HepG2 (cell line): ENCODE results near the gene ZNF792. TPM values are rescaled to one million over a fixed set of nuclear protein-coding genes. Genes with fewer than 3 reads are reported as not detected.
"Not testable (repeated sequence)": the region's sequence is repeated elsewhere in the genome, so short reads cannot be mapped to it uniquely, and the experiment has no call there.

Source experiments
- ATAC-seq: fragments of 200-7000 bp; cut with Tn5 transposase; 3 replicates; pipeline ENCODE4 v1.9.1; 2020; ENCODE audit warnings: mild to moderate bottlenecking, moderate library complexity
- BruUV-seq: library from RNA; stranded (reverse); fragments of 400-500 nt; replicated peaks from 2 replicates; lab custom pipeline; 2021; lab: Mats Ljungman, UMichigan
- CTCF ChIA-PET: fragments of 300-600 bp; formaldehyde crosslinking; extraction: SDS; loops from one replicate; lab custom pipeline; 2021; ENCODE audit warnings: low total read pairs, inconsistent platforms, low intra/inter-chr PET ratio; lab: Yijun Ruan, JAX
- POLR2A ChIA-PET: fragments of 350-600 bp; sonication (Branson Sonifier 250); formaldehyde crosslinking; loops from one replicate; lab custom pipeline; 2020; ENCODE audit warnings: antibody characterized with exemption, inconsistent platforms; lab: Yijun Ruan, JAX
- DNase-seq: peaks from one replicate; pipeline ENCODE4 v3.0.0-alpha.2; 2015; ENCODE audit warnings: low spot score
- FAIRE-seq: peaks from 3 replicates; lab custom pipeline; 2011; peaks lifted over from hg19 to GRCh38; lab: Jason Lieb, UNC
- H2AFZ ChIP-seq: one replicate; pipeline ENCODE4 v1.6.1; 2011; ENCODE audit warnings: low read length, inconsistent platforms
- H3K27ac ChIP-seq: fragments of 300-600 bp; 3 replicates; pipeline ENCODE4 v1.8.0; 2011; ENCODE audit warnings: mixed run types, mild to moderate bottlenecking, mixed read lengths, low read length, inconsistent platforms; ENCODE audit not compliant: insufficient read depth; ENCODE audit errors: extremely low read length
- H3K27me3 ChIP-seq, 2 experiments: fragments of 200-600 bp in 1 of 2; 2 replicates in 1 of 2; 3 replicates in 1 of 2; pipeline versions ENCODE4 v1.6.0 to v1.8.0; 2011; ENCODE audit warnings: low read length in 2 of 2, mild to moderate bottlenecking in 2 of 2, moderate library complexity in 2 of 2, inconsistent platforms in 1 of 2; ENCODE audit not compliant: insufficient read depth in 2 of 2, control insufficient read depth in 1 of 2
- H3K36me3 ChIP-seq, 2 experiments: fragments of 200-600 bp in 1 of 2; replicated peaks in 1 of 2; 2 replicates in 1 of 2; 3 replicates in 1 of 2; pipeline versions ENCODE4 v1.5.1 to v1.8.0; 2011; ENCODE audit warnings: low read length in 2 of 2, inconsistent platforms in 1 of 2; ENCODE audit not compliant: insufficient read depth in 2 of 2, control insufficient read depth in 1 of 2
- H3K4me1 ChIP-seq: 2 replicates; pipeline ENCODE4 v1.5.1; 2012; ENCODE audit warnings: low read length, inconsistent platforms; ENCODE audit not compliant: insufficient read depth
- H3K4me2 ChIP-seq: 2 replicates; pipeline ENCODE4 v1.6.0; 2011; ENCODE audit warnings: low read depth, low read length, inconsistent platforms
- H3K4me3 ChIP-seq, 3 experiments: fragments of 200-600 bp in 1 of 3; sonication (generic), shearing (Covaris generic) in 1 of 3; replicated peaks in 1 of 3; 2 replicates each; pipeline ENCODE4 v1.5.1; 2011 to 2016; ENCODE audit warnings: low read length in 3 of 3, inconsistent platforms in 2 of 3, low read depth in 2 of 3, mild to moderate bottlenecking in 2 of 3, control low read depth in 1 of 3, mixed read lengths in 1 of 3; ENCODE audit not compliant: insufficient read depth in 1 of 3
- H3K79me2 ChIP-seq: one replicate; pipeline ENCODE4 v1.6.1; 2011; ENCODE audit warnings: low read length, inconsistent platforms; ENCODE audit not compliant: insufficient read depth
- H3K9ac ChIP-seq: 2 replicates; pipeline ENCODE4 v1.6.0; 2011; ENCODE audit warnings: mild to moderate bottlenecking, low read depth, low read length, inconsistent platforms; ENCODE audit not compliant: insufficient read depth
- H3K9me3 ChIP-seq: 2 replicates; pipeline ENCODE4 v1.5.1; 2012; ENCODE audit warnings: mild to moderate bottlenecking, low read length
- H4K20me1 ChIP-seq: 2 replicates; pipeline ENCODE4 v1.6.0; 2011; ENCODE audit warnings: inconsistent platforms, mild to moderate bottlenecking, low read length, moderate library complexity; ENCODE audit not compliant: insufficient read depth
- CBX5 ChIP-seq: sonication (generic); formaldehyde crosslinking; IDR thresholded peaks from 2 replicates; pipeline ENCODE4 v1.4.0; 2020; ENCODE audit warnings: missing genetic modification reagents, borderline replicate concordance
- ERF ChIP-seq: IDR thresholded peaks from 2 replicates; pipeline ENCODE4 v1.6.1; 2018; ENCODE audit warnings: missing biosample characterization, missing genetic modification reagents
- HDAC2 ChIP-seq: sonication (generic); formaldehyde crosslinking; IDR thresholded peaks from 2 replicates; pipeline ENCODE4 v1.4.0; 2020; ENCODE audit warnings: missing genetic modification reagents
- HMGXB4 ChIP-seq, 2 experiments: sonication (generic) in 1 of 2; formaldehyde crosslinking in 1 of 2; IDR thresholded peaks; 2 replicates each; pipeline versions ENCODE4 v1.4.0 to v1.6.1; 2018 to 2020; ENCODE audit warnings: missing genetic modification reagents in 2 of 2, borderline replicate concordance in 1 of 2, low read depth in 1 of 2, mild to moderate bottlenecking in 1 of 2, missing biosample characterization in 1 of 2
- MED1 ChIP-seq: sonication (generic); formaldehyde crosslinking; IDR thresholded peaks from 2 replicates; pipeline ENCODE4 v1.4.0; 2020; ENCODE audit warnings: missing genetic modification reagents
- NR2F1 ChIP-seq, 2 experiments: fragments of 450-650 bp in 1 of 2; formaldehyde crosslinking in 1 of 2; IDR thresholded peaks; 2 replicates each; pipeline versions ENCODE4 v1.5.0 to v1.6.1; 2016 to 2020; ENCODE audit warnings: mild to moderate bottlenecking in 1 of 2, missing compliant biosample characterization in 1 of 2, missing genetic modification reagents in 1 of 2, moderate library complexity in 1 of 2
- NR2F6 ChIP-seq, 2 experiments: IDR thresholded peaks; 2 replicates each; pipeline ENCODE4 v1.6.1; 2016; ENCODE audit warnings: antibody characterized with exemption in 1 of 2, mild to moderate bottlenecking in 1 of 2
- RARA ChIP-seq: IDR thresholded peaks from 2 replicates; pipeline ENCODE4 v1.6.1; 2016; ENCODE audit warnings: missing genetic modification reagents, missing compliant biosample characterization
- SAP130 ChIP-seq: IDR thresholded peaks from 2 replicates; pipeline ENCODE4 v1.6.1; 2016; ENCODE audit warnings: low read depth
- SETDB1 ChIP-seq: sonication (generic); formaldehyde crosslinking; IDR thresholded peaks from 2 replicates; pipeline ENCODE4 v1.5.1; 2020; ENCODE audit warnings: missing genetic modification reagents, mild to moderate bottlenecking, borderline replicate concordance
- SOX13 ChIP-seq, 3 experiments: fragments of 450-650 bp in 1 of 3; sonication (generic) in 1 of 3; formaldehyde crosslinking in 1 of 3; IDR thresholded peaks in 2 of 3; conservative IDR thresholded peaks in 1 of 3; 2 replicates each; pipeline versions ENCODE4 v1.5.0 to v1.6.1; 2016 to 2020; ENCODE audit warnings: antibody characterized with exemption in 1 of 3, mild to moderate bottlenecking in 1 of 3, missing compliant biosample characterization in 1 of 3, missing genetic modification reagents in 1 of 3, moderate library complexity in 1 of 3
- TEAD3 ChIP-seq: optimal IDR thresholded peaks from 2 replicates; pipeline ENCODE3; 2016; ENCODE audit warnings: borderline replicate concordance
- YY1 ChIP-seq: IDR thresholded peaks from 2 replicates; pipeline ENCODE4 v1.6.1; 2011; ENCODE audit warnings: low read length, low read depth, moderate library complexity, mild to moderate bottlenecking; ENCODE audit not compliant: insufficient read depth, insufficient replicate concordance
- ZGPAT ChIP-seq: IDR thresholded peaks from 2 replicates; pipeline ENCODE4 v1.6.1; 2016; ENCODE audit warnings: mild to moderate bottlenecking
- ZMYM2 ChIP-seq: sonication (generic); formaldehyde crosslinking; IDR thresholded peaks from 2 replicates; pipeline ENCODE4 v1.8.0; 2022; ENCODE audit warnings: mild to moderate bottlenecking, missing genetic modification reagents
- ZNF280D ChIP-seq: sonication (generic); formaldehyde crosslinking; IDR thresholded peaks from 2 replicates; pipeline ENCODE4 v1.5.1; 2020; ENCODE audit warnings: mild to moderate bottlenecking, missing genetic modification reagents
- WGBS: methylation state at CpG from one replicate; pipeline ENCODE4 v1.1.6; 2017; ENCODE audit warnings: low lambda C conversion rate; 5-methylcytosine and 5-hydroxymethylcytosine counted together
- in situ Hi-C: cut with HindIII; loops from 2 replicates; pipeline ENCODE4 v1.10.0; 2017; ENCODE audit warnings: low pct_unique_long_range_greater_than_20kb; ENCODE audit not compliant: extremely low pct_ligation_motif_present
- intact Hi-C: fragments of 100-400 bp; cut with micrococcal nuclease; formaldehyde crosslinking; loops from one replicate; pipeline ENCODE4 v1.10.0; 2022; ENCODE audit not compliant: unreplicated experiment
- polyA plus RNA-seq, 8 experiments: library from polyadenylated mRNA; depleted of rRNA in 3 of 8; stranded (reverse) in 7 of 8; unstranded in 1 of 8; fragments of >200 nt; fragmentation: Illumina TruSeq in 4 of 8; extraction: Trizol in 4 of 8; gene quantifications; 2 replicates each; pipeline versions ENCODE4 v1.2.1 to v1.2.3, GENCODE V29; 2011 to 2016; ENCODE audit warnings: low read depth in 4 of 8, missing spikeins in 1 of 8, mixed read lengths in 1 of 8; ENCODE audit not compliant: insufficient read depth in 1 of 8
- total RNA-seq, 5 experiments: library from RNA; depleted of rRNA; stranded (reverse); fragments of >200 nt; fragmentation: Illumina TruSeq; extraction: Trizol; gene quantifications; 2 replicates each; pipeline ENCODE4 v1.2.3, GENCODE V29; 2016; ENCODE audit warnings: low read depth in 1 of 5

Gene ZNF792
- total and polyA plus RNA-seq, 2 of the 13 experiments (the other 11 are each of a cell fraction or from before 2014, with no cell fraction given), result 5.5 to 11.5 TPM

GRCh38 chr19:34965505-34965904, 1.5 kb upstream of the ZNF792 start:
- H2AFZ ChIP-seq; H3K27ac ChIP-seq; BruUV-seq; H3K4me3 ChIP-seq; intact Hi-C loops; H3K36me3 ChIP-seq; POLR2A ChIA-PET; H3K4me2 ChIP-seq; H3K9ac ChIP-seq; FAIRE-seq; ATAC-seq; in situ Hi-C loops; CTCF ChIA-PET; TF ChIP-seq SOX13 (IDR thresholded peaks at IDR 0.05): not testable (repeated sequence)
- Histone ChIP-seq H3K4me1 (peaks cover 55% of the 10 kb centered on the region), H3K9me3 (peaks cover 16% of the 10 kb centered on the region; the same call in 1 of the 2 replicates), H3K27me3 (peaks cover 1 to 24% of the 10 kb centered on the region in 2 experiments; a peak in 2 of 5 replicates), H3K79me2 (peaks cover 30% of the 10 kb centered on the region), H4K20me1 (peaks cover 16% of the 10 kb centered on the region; the same call in 1 of the 2 replicates)
- WGBS, result 0% methylated on average over 3 of the region's 5 CpGs
- peak; percentile 37 for DNase-seq
- 0 out of 4 replicates have a peak, but pooled peaks of 1 of the 2 experiments have one; percentile 23 for TF ChIP-seq HMGXB4 (CRISPR knock-in tag; IDR thresholded peaks at IDR 0.05; ENCODE audit: borderline replicate concordance in 1 of 2, low read depth in 1 of 2)
- TF ChIP-seq ZGPAT, result 0 out of 2 replicates have a peak, but pooled peaks have one; percentile 25
- TF ChIP-seq RARA (CRISPR knock-in tag), result peak; percentile 43
- peak; percentile 78; the same call in 1 of the 2 replicates for TF ChIP-seq SETDB1 (CRISPR knock-in tag)
- TF ChIP-seq ZMYM2, result 0 out of 2 replicates have a peak, but pooled peaks have one; percentile 28
- peak in 1 of 2 experiments; percentile 18; a peak in 1 of 4 replicates for TF ChIP-seq SOX13 (CRISPR knock-in tag; conservative IDR thresholded peaks at IDR 0.05 in 1 of 2, IDR thresholded peaks at IDR 0.05 in 1 of 2)
- TF ChIP-seq YY1, result peak; percentile 55
- TF ChIP-seq MED1 (CRISPR knock-in tag), result peak; percentile 35; the same call in 1 of the 2 replicates
- peak; percentile 25 for TF ChIP-seq TEAD3 (CRISPR knock-in tag)
- TF ChIP-seq ERF (CRISPR knock-in tag), result 0 out of 2 replicates have a peak, but pooled peaks have one; percentile 21
- peak; percentile 18; the same call in 1 of the 2 replicates for TF ChIP-seq NR2F6 (IDR thresholded peaks at IDR 0.05)
- peak; percentile 55 for TF ChIP-seq NR2F6 (CRISPR knock-in tag; IDR thresholded peaks at IDR 0.05)
- peak in 1 of 2 experiments; percentile 63; a peak in 2 of 4 replicates for TF ChIP-seq NR2F1 (CRISPR knock-in tag; IDR thresholded peaks at IDR 0.05)
- TF ChIP-seq HDAC2 (CRISPR knock-in tag), result peak; percentile 34; the same call in 1 of the 2 replicates
- peak; percentile 92 for TF ChIP-seq ZNF280D (CRISPR knock-in tag)
- peak; percentile 51 for TF ChIP-seq SAP130
- TF ChIP-seq CBX5 (CRISPR knock-in tag), result 0 out of 2 replicates have a peak, but pooled peaks have one; percentile 26
